Measurements from ENCODE around the gene KIF22. TPM values are rescaled to one million over a fixed set of nuclear protein-coding genes. Genes with fewer than 3 reads are reported as not detected.

The KIF22 gene
- total and polyA plus RNA-seq, 9 of the 15 experiments (the other 6 are each of a cell fraction or from before 2014, with no cell fraction given) = 8.7 to 232 (median 131) TPM

- intact Hi-C loops (cut with micrococcal nuclease) = no loop called here
- Histone ChIP-seq H3K27ac (ENCODE audit: extremely low read depth, low read depth, low read length) (peak overlapping the region; percentile 88), H2AFZ (ENCODE audit: low read depth, low read length) (no peak overlapping the region), H3K4me2 (ENCODE audit: insufficient read depth, low read length) (peak overlapping the region; percentile 91), H3K4me3 (peak overlapping the region; percentile 60), H3K36me3 (ENCODE audit: control insufficient read depth, insufficient read depth, low read length) (peaks cover 42% of the 10 kb centered on the region), H3K9ac (ENCODE audit: insufficient read depth in 1 of 2, low read depth in 2 of 2, low read length in 2 of 2) (peak overlapping the region; percentile 84 to 100), H3K9me1 (ENCODE audit: control insufficient read depth, insufficient read depth, low read length) (no peaks in the 10 kb centered on the region), H4K20me1 (replicated peaks; ENCODE audit: control insufficient read depth, insufficient read depth, low read length) (peaks cover 23% of the 10 kb centered on the region; the same call in 1 of the 2 replicates), H3K4me1 (replicated peaks in 1 of 2; ENCODE audit: control insufficient read depth in 2 of 2, insufficient read depth in 2 of 2, low read length in 2 of 2) (peaks cover 42 to 80% of the 10 kb centered on the region in 2 experiments), H3K9me3 (replicated peaks; ENCODE audit: control insufficient read depth, insufficient read depth, low read depth, low read length) (no peaks in the 10 kb centered on the region), H3K79me2 (ENCODE audit: control insufficient read depth, insufficient read depth, low read length) (peaks cover 44% of the 10 kb centered on the region), H3K27me3 (ENCODE audit: control insufficient read depth in 2 of 2, insufficient read depth in 2 of 2, low read length in 2 of 2) (no peaks in the 10 kb centered on the region)
- in situ Hi-C loops (cut with MboI) = no loop called here
- BruUV-seq (replicated peaks) = no TSS peak
- peak in 1 of 4 experiments; percentile 27 for DNase-seq (ENCODE audit: extremely low read depth in 1 of 4, low spot score in 3 of 4)
- ATAC-seq = no peak
- no peak for FAIRE-seq
- CTCF ChIA-PET (ENCODE audit: low intra/inter-chr PET ratio) = no interaction called here
- 36% methylated on average over 23 of the region's 31 CpGs for WGBS (ENCODE audit: insufficient coverage, low coverage, missing lambda C conversion rate)
- POLR2A ChIA-PET = interaction anchor here (0.7 to 1.2 kb wide), 3 partner anchors 10 to 49 kb away, joined by 3 read pairs; no protein-coding TSS in a partner anchor
- TF ChIP-seq GABPB1 (CRISPR knock-in tag; IDR thresholded peaks at IDR 0.05) (0 out of 2 replicates have a peak, but pooled peaks have one; percentile 33), MED1 (CRISPR knock-in tag; IDR thresholded peaks at IDR 0.05; ENCODE audit: borderline replicate concordance) (no peak), FOXP1 (CRISPR knock-in tag; IDR thresholded peaks at IDR 0.05) (0 out of 2 replicates have a peak, but pooled peaks have one; percentile 30), ID3 (CRISPR knock-in tag; IDR thresholded peaks at IDR 0.05) (no peak), ID3 (tag; IDR thresholded peaks at IDR 0.05) (no peak), SAFB2 (IDR thresholded peaks at IDR 0.05; ENCODE audit: borderline replicate concordance, low read depth, low read length, severe bottlenecking) (no peak), POLR2G (IDR thresholded peaks at IDR 0.05; ENCODE audit: low read depth, low read length) (peak; percentile 72), NR3C1 (CRISPR knock-in tag; IDR thresholded peaks at IDR 0.05) (0 out of 2 replicates have a peak, but pooled peaks have one; percentile 27), ZNF282 (CRISPR knock-in tag; IDR thresholded peaks at IDR 0.05) (peak; percentile 78; the same call in 1 of the 2 replicates), KAT7 (CRISPR knock-in tag; IDR thresholded peaks at IDR 0.05; ENCODE audit: borderline replicate concordance) (peak; percentile 40; the same call in 1 of the 2 replicates), SMAD1 (IDR thresholded peaks at IDR 0.05; ENCODE audit: low read depth, low read length, partially characterized antibody) (no peak)
- TF ChIP-seq, protein P1, sequence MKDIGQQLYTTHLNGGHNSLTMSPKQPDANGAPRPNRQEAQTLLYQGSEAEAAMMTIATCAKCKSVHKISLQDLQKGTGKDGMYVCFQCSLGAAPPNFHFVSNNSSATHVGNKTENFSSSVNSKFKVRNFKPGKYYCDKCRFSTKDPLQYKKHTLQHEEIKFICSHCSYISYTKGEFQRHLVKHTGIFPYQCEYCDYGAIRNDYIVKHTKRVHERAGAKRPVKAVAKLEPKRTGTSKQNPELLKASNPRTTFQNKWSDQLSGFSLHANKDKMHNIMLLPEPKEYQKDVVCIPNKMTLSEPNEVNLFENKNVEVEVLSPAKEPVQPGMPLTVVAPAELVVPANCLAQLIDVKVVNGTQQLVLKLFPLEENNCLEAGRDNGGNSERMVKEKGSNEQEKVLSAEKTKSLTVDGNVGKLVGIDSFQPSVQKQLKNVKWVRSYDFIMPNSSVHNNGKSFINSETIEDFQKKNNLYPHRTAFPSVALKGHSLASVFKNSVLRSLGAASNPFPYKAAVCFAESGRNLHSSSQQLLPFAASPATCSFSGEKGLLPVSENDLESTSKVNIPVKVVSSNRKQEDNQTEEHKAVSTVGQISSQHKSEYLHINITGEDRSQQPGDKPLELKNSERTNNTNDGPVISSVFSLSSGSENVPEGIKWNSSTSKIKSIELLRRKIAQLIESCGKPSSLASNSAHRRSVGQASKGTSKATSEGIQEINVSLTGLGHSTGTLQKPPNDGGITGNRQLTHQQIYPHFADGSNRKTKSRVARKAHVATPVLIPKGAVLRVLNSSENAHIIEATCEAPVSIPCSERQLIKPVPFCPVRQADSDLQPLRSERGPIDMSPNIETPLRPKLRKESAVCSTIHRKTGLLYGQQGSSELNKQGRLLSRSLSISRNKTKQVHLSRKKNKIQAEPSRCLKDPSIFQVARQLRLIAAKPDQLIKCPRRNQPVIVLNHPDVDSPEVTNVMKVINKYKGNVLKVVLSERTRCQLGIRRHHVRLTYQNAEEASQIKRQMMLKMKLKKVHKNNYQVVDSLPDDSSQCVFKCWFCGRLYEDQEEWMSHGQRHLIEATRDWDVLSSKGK (CRISPR knock-in tag; IDR thresholded peaks at IDR 0.05) = no peak
- TF ChIP-seq, protein P2, sequence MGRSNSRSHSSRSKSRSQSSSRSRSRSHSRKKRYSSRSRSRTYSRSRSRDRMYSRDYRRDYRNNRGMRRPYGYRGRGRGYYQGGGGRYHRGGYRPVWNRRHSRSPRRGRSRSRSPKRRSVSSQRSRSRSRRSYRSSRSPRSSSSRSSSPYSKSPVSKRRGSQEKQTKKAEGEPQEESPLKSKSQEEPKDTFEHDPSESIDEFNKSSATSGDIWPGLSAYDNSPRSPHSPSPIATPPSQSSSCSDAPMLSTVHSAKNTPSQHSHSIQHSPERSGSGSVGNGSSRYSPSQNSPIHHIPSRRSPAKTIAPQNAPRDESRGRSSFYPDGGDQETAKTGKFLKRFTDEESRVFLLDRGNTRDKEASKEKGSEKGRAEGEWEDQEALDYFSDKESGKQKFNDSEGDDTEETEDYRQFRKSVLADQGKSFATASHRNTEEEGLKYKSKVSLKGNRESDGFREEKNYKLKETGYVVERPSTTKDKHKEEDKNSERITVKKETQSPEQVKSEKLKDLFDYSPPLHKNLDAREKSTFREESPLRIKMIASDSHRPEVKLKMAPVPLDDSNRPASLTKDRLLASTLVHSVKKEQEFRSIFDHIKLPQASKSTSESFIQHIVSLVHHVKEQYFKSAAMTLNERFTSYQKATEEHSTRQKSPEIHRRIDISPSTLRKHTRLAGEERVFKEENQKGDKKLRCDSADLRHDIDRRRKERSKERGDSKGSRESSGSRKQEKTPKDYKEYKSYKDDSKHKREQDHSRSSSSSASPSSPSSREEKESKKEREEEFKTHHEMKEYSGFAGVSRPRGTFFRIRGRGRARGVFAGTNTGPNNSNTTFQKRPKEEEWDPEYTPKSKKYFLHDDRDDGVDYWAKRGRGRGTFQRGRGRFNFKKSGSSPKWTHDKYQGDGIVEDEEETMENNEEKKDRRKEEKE (IDR thresholded peaks at IDR 0.05; ENCODE audit: borderline replicate concordance in 1 of 2, control insufficient read depth in 1 of 2, low read depth in 2 of 2, low read length in 1 of 2) = no peak
Observed at GRCh38 chr16:29809031-29809747, 18.6 kb downstream of the KIF22 start.

Data from K562 (cell line).